OCI-LY1 (cell line): ENCODE data around the gene GALNTL6.

Source experiments
- H2AFZ ChIP-seq: fragments of 200-600 bp; sonication (generic), shearing (Covaris generic); 2 replicates; pipeline ENCODE4 v1.6.0; 2014; ENCODE audit warnings: antibody characterized with exemption, mild to moderate bottlenecking, low read length
- H3F3A ChIP-seq: fragments of 200-600 bp; sonication (generic), shearing (Covaris generic); 2 replicates; pipeline ENCODE4 v1.6.0; 2014; ENCODE audit warnings: mild to moderate bottlenecking, antibody characterized with exemption, low read length, moderate library complexity; ENCODE audit not compliant: insufficient read depth
- H3K27ac ChIP-seq: fragments of 200-600 bp; sonication (generic); 2 replicates; pipeline ENCODE4 v1.5.1; 2014; ENCODE audit warnings: low read length, mixed run types, mild to moderate bottlenecking, low read depth; ENCODE audit not compliant: poor library complexity, severe bottlenecking
- H3K27me3 ChIP-seq: fragments of 200-600 bp; sonication (generic); 2 replicates; pipeline ENCODE4 v1.6.0; 2014; ENCODE audit warnings: antibody characterized with exemption, mild to moderate bottlenecking, low read length, moderate library complexity; ENCODE audit not compliant: insufficient read depth
- H3K36me3 ChIP-seq: fragments of 200-600 bp; sonication (generic); 2 replicates; pipeline ENCODE4 v1.6.1; 2014; ENCODE audit warnings: mild to moderate bottlenecking, antibody characterized with exemption, low read length, moderate library complexity, mixed read lengths; ENCODE audit not compliant: insufficient read depth
- H3K4me1 ChIP-seq: fragments of 200-600 bp; sonication (generic); 2 replicates; pipeline ENCODE4 v1.5.1; 2014; ENCODE audit warnings: mild to moderate bottlenecking, low read length, moderate library complexity; ENCODE audit not compliant: insufficient read depth, severe bottlenecking
- H3K4me2 ChIP-seq: fragments of 200-600 bp; sonication (generic), shearing (Covaris generic); 2 replicates; pipeline ENCODE4 v1.6.1; 2014; ENCODE audit warnings: low read length
- H3K4me3 ChIP-seq: fragments of 200-600 bp; sonication (generic); 2 replicates; pipeline ENCODE4 v1.5.1; 2014; ENCODE audit warnings: low read length, low read depth, mild to moderate bottlenecking, mixed read lengths; ENCODE audit not compliant: poor library complexity, severe bottlenecking
- H3K79me2 ChIP-seq: fragments of 200-600 bp; shearing (Covaris generic); 2 replicates; pipeline ENCODE4 v1.6.1; 2016; ENCODE audit warnings: mixed run types, low read length, mixed read lengths; ENCODE audit not compliant: insufficient read depth
- H3K9ac ChIP-seq: fragments of 200-600 bp; sonication (generic), shearing (Covaris generic); 2 replicates; pipeline ENCODE4 v1.6.1; 2014; ENCODE audit warnings: mild to moderate bottlenecking, low read length, mixed read lengths
- H3K9me2 ChIP-seq: fragments of 200-600 bp; sonication (generic), shearing (Covaris generic); 2 replicates; pipeline ENCODE4 v1.6.1; 2014; ENCODE audit warnings: low read depth, mild to moderate bottlenecking, low read length, mixed read lengths
- H3K9me3 ChIP-seq: fragments of 200-600 bp; shearing (Covaris generic); 2 replicates; pipeline ENCODE4 v1.6.1; 2014; ENCODE audit warnings: low read length, mixed read lengths
- H4K20me1 ChIP-seq: fragments of 200-600 bp; sonication (generic), shearing (Covaris generic); 2 replicates; pipeline ENCODE4 v1.6.0; 2016; ENCODE audit warnings: mild to moderate bottlenecking, low read length; ENCODE audit not compliant: insufficient read depth
- EZH2 ChIP-seq: fragments of 200-600 bp; sonication (generic), shearing (Covaris generic); IDR thresholded peaks from 2 replicates; pipeline ENCODE4 v1.8.0; 2017; ENCODE audit warnings: borderline replicate concordance, mixed run types, mild to moderate bottlenecking, antibody characterized with exemption, low read length, moderate library complexity, mixed read lengths
- TF ChIP-seq, protein P1 (sequence below): fragments of 200-600 bp; sonication (generic), shearing (Covaris generic); IDR thresholded peaks from 2 replicates; pipeline ENCODE4 v1.5.1; 2017; ENCODE audit warnings: mild to moderate bottlenecking, antibody characterized with exemption, low read length, moderate library complexity, mixed read lengths

GALNTL6 gene

DNA sequence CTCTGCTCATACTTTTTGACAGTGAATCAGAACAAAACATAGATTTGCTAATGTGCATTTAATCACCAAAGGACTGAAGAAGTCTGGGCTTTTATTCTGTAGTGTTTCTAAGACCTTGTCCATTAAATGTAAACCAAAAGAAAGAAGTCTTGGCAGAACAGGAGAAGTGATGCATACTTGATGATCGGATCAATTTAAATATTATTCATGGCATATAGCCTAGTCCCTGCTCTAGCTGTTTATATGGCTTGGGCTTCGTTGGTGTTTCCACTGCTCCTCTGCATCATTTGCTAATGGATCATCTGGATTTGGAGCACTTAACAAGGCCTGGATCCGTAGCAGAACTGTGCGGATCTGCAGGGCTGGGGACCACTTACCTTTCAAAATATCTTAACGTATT is 566.6 kb downstream of the GALNTL6 start:
- no peaks in the 10 kb centered on the region for H3K27me3 ChIP-seq
- no peaks in the 10 kb centered on the region for H3F3A ChIP-seq
- H3K27ac ChIP-seq = no peak overlapping the region
- no peaks in the 10 kb centered on the region for H3K9me2 ChIP-seq
- no peaks in the 10 kb centered on the region for H4K20me1 ChIP-seq
- H3K4me3 ChIP-seq = no peak overlapping the region
- no peaks in the 10 kb centered on the region for H3K36me3 ChIP-seq
- H2AFZ ChIP-seq = no peak overlapping the region
- H3K79me2 ChIP-seq = no peaks in the 10 kb centered on the region
- no peak overlapping the region for H3K9ac ChIP-seq
- H3K4me1 ChIP-seq = no peaks in the 10 kb centered on the region
- TF ChIP-seq, protein P1, sequence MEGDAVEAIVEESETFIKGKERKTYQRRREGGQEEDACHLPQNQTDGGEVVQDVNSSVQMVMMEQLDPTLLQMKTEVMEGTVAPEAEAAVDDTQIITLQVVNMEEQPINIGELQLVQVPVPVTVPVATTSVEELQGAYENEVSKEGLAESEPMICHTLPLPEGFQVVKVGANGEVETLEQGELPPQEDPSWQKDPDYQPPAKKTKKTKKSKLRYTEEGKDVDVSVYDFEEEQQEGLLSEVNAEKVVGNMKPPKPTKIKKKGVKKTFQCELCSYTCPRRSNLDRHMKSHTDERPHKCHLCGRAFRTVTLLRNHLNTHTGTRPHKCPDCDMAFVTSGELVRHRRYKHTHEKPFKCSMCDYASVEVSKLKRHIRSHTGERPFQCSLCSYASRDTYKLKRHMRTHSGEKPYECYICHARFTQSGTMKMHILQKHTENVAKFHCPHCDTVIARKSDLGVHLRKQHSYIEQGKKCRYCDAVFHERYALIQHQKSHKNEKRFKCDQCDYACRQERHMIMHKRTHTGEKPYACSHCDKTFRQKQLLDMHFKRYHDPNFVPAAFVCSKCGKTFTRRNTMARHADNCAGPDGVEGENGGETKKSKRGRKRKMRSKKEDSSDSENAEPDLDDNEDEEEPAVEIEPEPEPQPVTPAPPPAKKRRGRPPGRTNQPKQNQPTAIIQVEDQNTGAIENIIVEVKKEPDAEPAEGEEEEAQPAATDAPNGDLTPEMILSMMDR = no peak
- TF ChIP-seq EZH2 = no peak
- no peak overlapping the region for H3K4me2 ChIP-seq
- H3K9me3 ChIP-seq = no peaks in the 10 kb centered on the region

DNA sequence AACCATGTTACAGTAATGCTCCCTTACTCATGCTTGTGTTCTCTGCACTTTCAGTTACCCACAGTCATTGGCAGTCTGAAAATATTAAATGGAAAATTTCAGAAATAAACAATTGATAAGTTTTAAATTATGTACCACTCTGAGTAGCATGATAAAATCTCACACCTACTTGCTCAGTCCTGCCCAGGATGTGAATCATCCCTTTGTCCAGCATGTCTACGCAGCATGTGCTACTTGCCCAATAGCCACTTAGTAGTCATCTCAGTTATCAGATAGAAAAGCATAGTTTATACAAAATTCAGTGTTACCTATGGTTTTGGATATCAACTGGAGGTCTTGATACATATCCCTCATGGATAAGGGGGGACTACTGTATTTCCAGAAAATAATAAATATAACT is 577.1 kb downstream of the GALNTL6 start:
- Histone ChIP-seq H3K9me2 (no peaks in the 10 kb centered on the region), H3K36me3 (no peaks in the 10 kb centered on the region), H3K4me2 (no peak overlapping the region), H3K4me3 (no peak overlapping the region), H2AFZ (no peak overlapping the region), H3K9ac (no peak overlapping the region), H3K79me2 (no peaks in the 10 kb centered on the region), H3K27ac (no peak overlapping the region), H3F3A (no peaks in the 10 kb centered on the region), H3K27me3 (no peaks in the 10 kb centered on the region), H3K9me3 (no peaks in the 10 kb centered on the region), H3K4me1 (no peaks in the 10 kb centered on the region), H4K20me1 (no peaks in the 10 kb centered on the region)
- TF ChIP-seq, protein P1 = no peak
- TF ChIP-seq EZH2 = no peak

DNA sequence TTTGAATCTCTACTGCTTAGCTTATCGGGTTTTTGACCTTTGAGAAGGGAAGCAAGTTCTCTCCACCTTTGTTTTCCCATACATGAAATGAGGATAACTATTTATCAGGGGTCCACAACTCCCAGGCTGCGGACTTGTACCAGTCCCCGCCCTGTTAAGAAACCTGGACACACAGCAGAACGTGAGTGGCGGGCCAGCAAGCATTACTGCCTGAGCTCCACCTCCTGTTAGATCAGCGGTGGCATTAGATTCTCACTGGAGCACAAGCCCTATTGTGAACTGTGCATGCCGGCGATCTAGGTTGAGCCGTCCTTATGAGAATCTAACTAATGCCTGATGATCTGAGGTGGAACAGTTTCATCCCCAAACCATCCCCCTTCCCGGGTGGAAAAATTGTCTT is 579.5 kb downstream of the GALNTL6 start:
- no peak for TF ChIP-seq EZH2
- TF ChIP-seq, protein P1 = no peak
- no peaks in the 10 kb centered on the region for H3K9me2 ChIP-seq
- no peaks in the 10 kb centered on the region for H3K9me3 ChIP-seq
- no peak overlapping the region for H3K4me3 ChIP-seq
- no peaks in the 10 kb centered on the region for H4K20me1 ChIP-seq
- no peak overlapping the region for H3K4me2 ChIP-seq
- H2AFZ ChIP-seq = no peak overlapping the region
- H3K27me3 ChIP-seq = no peaks in the 10 kb centered on the region
- H3K36me3 ChIP-seq = no peaks in the 10 kb centered on the region
- no peaks in the 10 kb centered on the region for H3K79me2 ChIP-seq
- H3K4me1 ChIP-seq = no peaks in the 10 kb centered on the region
- no peak overlapping the region for H3K9ac ChIP-seq
- no peak overlapping the region for H3K27ac ChIP-seq
- H3F3A ChIP-seq = no peaks in the 10 kb centered on the region
